GM12891 (cell line): ENCODE measurements around the gene MVB12B.

Source experiments
- POLR2A ChIP-seq: IDR thresholded peaks from 2 replicates; pipeline ENCODE4 v1.6.1; 2011; ENCODE audit warnings: low read depth, low read length, control low read depth
- POLR2AphosphoS5 ChIP-seq: IDR thresholded peaks from 2 replicates; pipeline ENCODE4 v1.6.1; 2011; ENCODE audit warnings: low read depth, low read length, control low read depth
- TAF1 ChIP-seq: IDR thresholded peaks from 2 replicates; pipeline ENCODE4 v1.6.1; 2011; ENCODE audit warnings: low read depth, low read length, control low read depth

- TF ChIP-seq TAF1 = no peak
- no peak for TF ChIP-seq POLR2AphosphoS5
- no peak for TF ChIP-seq POLR2A
Observed at GRCh38 chr9:126481862-126482261, 155.2 kb downstream of the MVB12B start.
